Inflammatory macrophage (primary cell): Measurements from ENCODE around the gene DUSP28.
"Not testable (repeated sequence)": the region's sequence is repeated elsewhere in the genome, so short reads cannot be mapped to it uniquely, and the experiment has no call there.

Experiments used
- DNase-seq, 2 donors: peaks; one replicate each; pipeline ENCODE4 v3.0.0-alpha.2; 2020 to 2022

The DUSP28 gene

GRCh38 chr2:240527153-240527750, 32.9 kb upstream of the DUSP28 start:
- DNase-seq: no peak

- no peak for DNase-seq
Measured at GRCh38 chr2:240528406-240529040, 31.6 kb upstream of the DUSP28 start.

GRCh38 chr2:240529344-240529999, 30.7 kb upstream of the DUSP28 start:
- no peak for DNase-seq

- no peak for DNase-seq
Measured at GRCh38 chr2:240530181-240530580, 30.0 kb upstream of the DUSP28 start.

- DNase-seq: no peak
Measured at GRCh38 chr2:240531038-240531437, 29.1 kb upstream of the DUSP28 start.

GRCh38 chr2:240532031-240532775, 28.0 kb upstream of the DUSP28 start:
- DNase-seq: no peak

GRCh38 chr2:240538031-240538780, 22.0 kb upstream of the DUSP28 start:
- no peak for DNase-seq

GRCh38 chr2:240539101-240539500, 21.1 kb upstream of the DUSP28 start:
- not testable (repeated sequence) for DNase-seq

GRCh38 chr2:240539906-240540305, 20.3 kb upstream of the DUSP28 start:
- no peak for DNase-seq

- no peak for DNase-seq
Measured at GRCh38 chr2:240551288-240551687, 8.9 kb upstream of the DUSP28 start.

- no peak for DNase-seq
Measured at GRCh38 chr2:240551811-240552210, 8.3 kb upstream of the DUSP28 start.

GRCh38 chr2:240553956-240554480, 6.1 kb upstream of the DUSP28 start:
- DNase-seq: no peak

- no peak for DNase-seq
Measured at GRCh38 chr2:240554767-240555493, 5.2 kb upstream of the DUSP28 start.

- DNase-seq: no peak
Measured at GRCh38 chr2:240555541-240556250, 4.5 kb upstream of the DUSP28 start.

GRCh38 chr2:240556553-240557100, 3.5 kb upstream of the DUSP28 start:
- DNase-seq: peak; percentile 28 to 38

- DNase-seq: no peak
Measured at GRCh38 chr2:240557101-240557751, 2.9 kb upstream of the DUSP28 start.

GRCh38 chr2:240557808-240558207, 2.3 kb upstream of the DUSP28 start, which contains the start of gene ANKMY1:
Gene ANKMY1, minus strand, starts transcription at chr2:240557988. Its CDS starts 653 bp downstream, at chr2:240557335.
- DNase-seq: peak; percentile 72 to 79

- DNase-seq: no peak
Measured at GRCh38 chr2:240558236-240558761, 1.9 kb upstream of the DUSP28 start.

GRCh38 chr2:240559286-240559685, 871 bp upstream of the DUSP28 start:
- no peak for DNase-seq
